Keratinocyte (primary cell): Measurements from ENCODE around the gene INPP5B. TPM values are rescaled to one million over a fixed set of nuclear protein-coding genes. Genes with fewer than 3 reads are reported as not detected.

Source experiments
- DNase-seq: peaks from one replicate; pipeline ENCODE4 v3.0.0-alpha.2; 2011; ENCODE audit warnings: low read depth, missing footprints, low spot score
- FAIRE-seq: peaks from 2 replicates; lab custom pipeline; 2011; peaks lifted over from hg19 to GRCh38; lab: Jason Lieb, UNC
- H2AFZ ChIP-seq: 2 replicates; pipeline ENCODE4 v1.6.0; 2012; ENCODE audit warnings: low read length, control low read depth, inconsistent platforms; ENCODE audit not compliant: control insufficient read depth
- H3K27ac ChIP-seq: 2 replicates; pipeline ENCODE4 v1.5.1; 2011; ENCODE audit warnings: low read length; ENCODE audit not compliant: control insufficient read depth, insufficient read depth
- H3K27me3 ChIP-seq: 3 replicates; pipeline ENCODE4 v1.6.0; 2011; ENCODE audit warnings: low read length; ENCODE audit not compliant: control insufficient read depth, insufficient read depth; ENCODE audit errors: extremely low read depth
- H3K36me3 ChIP-seq, 2 experiments: 2 replicates in 1 of 2; 3 replicates in 1 of 2; pipeline ENCODE4 v1.5.1; 2011; ENCODE audit warnings: low read length in 2 of 2, mild to moderate bottlenecking in 1 of 2; ENCODE audit not compliant: control insufficient read depth in 2 of 2, insufficient read depth in 2 of 2; ENCODE audit errors: extremely low read depth in 1 of 2
- H3K4me1 ChIP-seq: 3 replicates; pipeline ENCODE4 v1.5.1; 2011; ENCODE audit warnings: low read length; ENCODE audit not compliant: control insufficient read depth, insufficient read depth; ENCODE audit errors: extremely low read depth
- H3K4me2 ChIP-seq: 3 replicates; pipeline ENCODE4 v1.6.0; 2011; ENCODE audit warnings: low read depth, low read length; ENCODE audit not compliant: control insufficient read depth, insufficient read depth; ENCODE audit errors: extremely low read depth
- H3K4me3 ChIP-seq, 3 experiments: fragments of 200-600 bp in 1 of 3; sonication (generic) in 1 of 3; 2 replicates in 2 of 3; 3 replicates in 1 of 3; pipeline ENCODE4 v1.5.1; 2011 to 2016; ENCODE audit warnings: low read length in 3 of 3, mild to moderate bottlenecking in 3 of 3, control low read depth in 2 of 3, inconsistent platforms in 1 of 3, low read depth in 1 of 3, mixed read lengths in 1 of 3, mixed run types in 1 of 3, moderate library complexity in 1 of 3; ENCODE audit not compliant: control insufficient read depth in 2 of 3, insufficient read depth in 2 of 3; ENCODE audit errors: extremely low read depth in 1 of 3
- H3K79me2 ChIP-seq: 2 replicates; pipeline ENCODE4 v1.6.0; 2012; ENCODE audit warnings: low read length; ENCODE audit not compliant: control insufficient read depth, insufficient read depth
- H3K9ac ChIP-seq: 3 replicates; pipeline ENCODE4 v1.6.0; 2011; ENCODE audit warnings: low read length; ENCODE audit not compliant: control insufficient read depth, insufficient read depth; ENCODE audit errors: extremely low read depth
- H3K9me1 ChIP-seq: 3 replicates; pipeline ENCODE4 v1.6.0; 2011; ENCODE audit warnings: low read length; ENCODE audit not compliant: control insufficient read depth, insufficient read depth; ENCODE audit errors: extremely low read depth
- H3K9me3 ChIP-seq: 2 replicates; pipeline ENCODE4 v1.5.1; 2012; ENCODE audit warnings: low read depth, low read length; ENCODE audit not compliant: control insufficient read depth
- H4K20me1 ChIP-seq: 3 replicates; pipeline ENCODE4 v1.6.0; 2011; ENCODE audit warnings: low read length; ENCODE audit not compliant: control insufficient read depth, insufficient read depth; ENCODE audit errors: extremely low read depth
- EZH2 ChIP-seq: IDR thresholded peaks from one replicate; pipeline ENCODE4 v1.6.1; 2012; ENCODE audit warnings: inconsistent platforms, mild to moderate bottlenecking, low read length, moderate library complexity
- dilution Hi-C: fragments of 300-500 bp; cut with MboI; formaldehyde crosslinking; loops from one replicate; pipeline ENCODE4 v1.7.0; 2020; ENCODE audit warnings: low sequenced_read_pairs; ENCODE audit not compliant: extremely low pct_ligation_motif_present
- polyA plus RNA-seq, 5 experiments: library from polyadenylated mRNA; depleted of rRNA in 3 of 5; stranded (reverse) in 3 of 5; stranded (forward) in 1 of 5; unstranded in 1 of 5; fragments of >200 nt; gene quantifications; 1 replicate in 1 of 5; 2 replicates in 3 of 5; 3 replicates in 1 of 5; pipeline versions ENCODE4 v1.2.1 to v1.2.3, GENCODE V29; 2011 to 2012; ENCODE audit warnings: missing spikeins in 2 of 5, low read depth in 1 of 5, low replicate concordance in 1 of 5
- TF ChIP-seq, protein P1 (sequence below), 3 experiments: IDR thresholded peaks in 1 of 3; conservative IDR thresholded peaks in 1 of 3; optimal IDR thresholded peaks in 1 of 3; 2 replicates in 2 of 3; 3 replicates in 1 of 3; pipeline versions ENCODE3 to v1.5.1; 2011; ENCODE audit warnings: low read length in 3 of 3, mild to moderate bottlenecking in 3 of 3, moderate library complexity in 2 of 3, control low read depth in 1 of 3, inconsistent platforms in 1 of 3; ENCODE audit not compliant: insufficient read depth in 2 of 3; ENCODE audit errors: extremely low read depth in 1 of 3

The INPP5B gene
- polyA plus RNA-seq, 1 donor (not counting 4 experiments of a cell fraction or from before 2014, with no cell fraction given): 6.4 TPM

DNA sequence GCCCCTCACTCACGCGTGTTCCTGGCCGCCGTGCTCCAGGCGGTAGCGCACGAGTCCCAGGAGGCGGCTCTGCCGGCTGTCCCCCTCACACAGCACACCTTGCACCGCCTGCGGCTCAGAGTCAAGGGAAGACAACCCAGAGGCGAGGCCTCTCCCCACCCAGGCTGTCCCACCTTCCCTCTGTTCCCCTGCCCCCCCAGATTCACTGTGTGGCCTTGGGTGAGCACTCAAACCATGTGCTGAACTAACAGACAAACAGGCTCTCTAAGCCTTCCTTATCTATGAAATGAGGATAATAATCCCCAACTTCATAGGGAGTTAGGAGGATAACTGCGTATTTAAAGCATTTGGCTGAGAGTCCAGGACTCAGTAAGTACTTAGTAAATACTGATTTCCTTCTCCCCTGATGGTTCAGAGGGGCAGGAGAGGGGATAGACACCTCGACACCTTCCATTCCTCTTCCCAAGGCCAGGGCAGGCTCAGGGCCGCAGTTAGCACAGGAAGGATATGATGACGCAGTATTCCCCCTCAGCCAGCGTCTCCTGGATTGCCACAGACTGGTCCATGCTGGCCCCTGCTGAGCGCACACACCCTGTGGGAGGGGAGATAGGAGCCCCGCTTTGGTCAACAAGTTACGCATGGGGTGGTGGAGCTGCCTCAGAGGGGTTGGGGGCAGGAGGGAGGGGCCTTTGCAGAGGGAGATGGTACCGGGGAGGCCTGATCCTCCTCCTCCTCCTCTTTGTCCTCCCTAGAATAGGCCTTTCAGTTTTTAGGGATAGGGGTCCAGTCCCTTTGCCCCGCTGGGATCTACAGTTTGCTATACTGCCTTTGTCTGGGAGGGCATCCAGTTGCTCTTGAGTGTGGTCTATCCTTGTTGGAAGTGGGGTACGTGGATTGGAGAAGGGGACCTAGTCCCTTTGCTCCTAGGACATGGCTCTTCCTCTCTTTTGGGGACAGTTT is 830 bp downstream of the INPP5B start:
- FAIRE-seq: no peak
- no peaks in the 10 kb centered on the region for H3K27me3 ChIP-seq
- no peaks in the 10 kb centered on the region for H3K36me3 ChIP-seq
- H4K20me1 ChIP-seq: no peaks in the 10 kb centered on the region
- no peaks in the 10 kb centered on the region for H3K9me1 ChIP-seq
- no peak for DNase-seq
- H3K27ac ChIP-seq: no peak overlapping the region
- no peak overlapping the region for H2AFZ ChIP-seq
- no peak overlapping the region for H3K4me2 ChIP-seq
- H3K79me2 ChIP-seq: no peaks in the 10 kb centered on the region
- no peak overlapping the region for H3K9ac ChIP-seq
- H3K4me3 ChIP-seq: no peak overlapping the region
- no peaks in the 10 kb centered on the region for H3K9me3 ChIP-seq
- no peaks in the 10 kb centered on the region for H3K4me1 ChIP-seq
- dilution Hi-C loops: no loop called here
- TF ChIP-seq EZH2: no peak
- TF ChIP-seq, protein P1, sequence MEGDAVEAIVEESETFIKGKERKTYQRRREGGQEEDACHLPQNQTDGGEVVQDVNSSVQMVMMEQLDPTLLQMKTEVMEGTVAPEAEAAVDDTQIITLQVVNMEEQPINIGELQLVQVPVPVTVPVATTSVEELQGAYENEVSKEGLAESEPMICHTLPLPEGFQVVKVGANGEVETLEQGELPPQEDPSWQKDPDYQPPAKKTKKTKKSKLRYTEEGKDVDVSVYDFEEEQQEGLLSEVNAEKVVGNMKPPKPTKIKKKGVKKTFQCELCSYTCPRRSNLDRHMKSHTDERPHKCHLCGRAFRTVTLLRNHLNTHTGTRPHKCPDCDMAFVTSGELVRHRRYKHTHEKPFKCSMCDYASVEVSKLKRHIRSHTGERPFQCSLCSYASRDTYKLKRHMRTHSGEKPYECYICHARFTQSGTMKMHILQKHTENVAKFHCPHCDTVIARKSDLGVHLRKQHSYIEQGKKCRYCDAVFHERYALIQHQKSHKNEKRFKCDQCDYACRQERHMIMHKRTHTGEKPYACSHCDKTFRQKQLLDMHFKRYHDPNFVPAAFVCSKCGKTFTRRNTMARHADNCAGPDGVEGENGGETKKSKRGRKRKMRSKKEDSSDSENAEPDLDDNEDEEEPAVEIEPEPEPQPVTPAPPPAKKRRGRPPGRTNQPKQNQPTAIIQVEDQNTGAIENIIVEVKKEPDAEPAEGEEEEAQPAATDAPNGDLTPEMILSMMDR (optimal IDR thresholded peaks at IDR 0.05 in 1 of 3, IDR thresholded peaks at IDR 0.05 in 1 of 3, conservative IDR thresholded peaks at IDR 0.05 in 1 of 3; ENCODE audit: extremely low read depth in 1 of 3, insufficient read depth in 2 of 3, low read length in 3 of 3): no peak

DNA sequence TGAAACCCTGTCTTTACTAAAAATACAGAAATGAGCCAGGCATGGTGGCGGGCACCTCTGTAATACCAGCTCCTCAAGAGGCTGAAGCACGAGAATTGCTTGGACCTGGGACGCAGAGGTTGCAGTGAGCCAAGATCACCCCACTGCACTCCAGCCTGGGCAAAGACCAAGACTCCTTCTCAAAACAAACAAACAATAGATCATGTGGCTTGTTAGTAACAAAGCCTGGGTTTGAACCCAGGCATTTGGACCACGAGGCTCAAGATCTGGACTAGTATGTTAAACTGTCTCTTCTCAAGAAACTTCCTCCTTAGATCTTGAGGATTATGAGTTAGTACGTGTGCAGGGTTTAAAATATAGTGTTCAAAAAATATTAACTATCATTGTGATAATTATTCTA is 1.6 kb downstream of the INPP5B start:
- Histone ChIP-seq H3K4me3 (no peak overlapping the region), H3K4me2 (no peak overlapping the region), H3K9me3 (no peaks in the 10 kb centered on the region), H3K4me1 (no peaks in the 10 kb centered on the region), H3K36me3 (no peaks in the 10 kb centered on the region), H4K20me1 (no peaks in the 10 kb centered on the region), H2AFZ (no peak overlapping the region), H3K9ac (no peak overlapping the region), H3K27me3 (no peaks in the 10 kb centered on the region), H3K79me2 (no peaks in the 10 kb centered on the region), H3K27ac (no peak overlapping the region), H3K9me1 (no peaks in the 10 kb centered on the region)
- TF ChIP-seq EZH2: no peak
- TF ChIP-seq, protein P1 (optimal IDR thresholded peaks at IDR 0.05 in 1 of 3, IDR thresholded peaks at IDR 0.05 in 1 of 3, conservative IDR thresholded peaks at IDR 0.05 in 1 of 3; ENCODE audit: extremely low read depth in 1 of 3, insufficient read depth in 2 of 3, low read length in 3 of 3): no peak
- FAIRE-seq: no peak
- no peak for DNase-seq
- dilution Hi-C loops: no loop called here
